GM23338 (cell line): ENCODE results near the gene ZBTB1. TPM values are rescaled to one million over a fixed set of nuclear protein-coding genes. Genes with fewer than 3 reads are reported as not detected.

ENCODE experiments used
- ATAC-seq: fragments of 200-7000 bp; cut with Tn5 transposase; 3 replicates; pipeline ENCODE4 v1.9.1; 2020
- DNase-seq: peaks from one replicate; pipeline ENCODE4 v3.0.0-alpha.2; 2015; ENCODE audit warnings: low spot score
- H2AFZ ChIP-seq: fragments of 200-600 bp; sonication (generic); 2 replicates; pipeline ENCODE4 v1.8.0; 2016; ENCODE audit warnings: antibody characterized with exemption, mild to moderate bottlenecking, moderate library complexity
- H3F3A ChIP-seq: fragments of 200-600 bp; sonication (generic); replicated peaks from 2 replicates; pipeline ENCODE4 v1.8.0; 2017; ENCODE audit warnings: antibody characterized with exemption, mixed run types, low read depth
- H3K27ac ChIP-seq: fragments of 200-600 bp; sonication (generic); 2 replicates; pipeline ENCODE4 v1.6.1; 2016; ENCODE audit warnings: low read depth
- H3K27me3 ChIP-seq: fragments of 200-600 bp; sonication (generic); 2 replicates; pipeline ENCODE4 v1.8.0; 2016; ENCODE audit warnings: mild to moderate bottlenecking, mixed run types, moderate library complexity; ENCODE audit not compliant: insufficient read depth
- H3K36me3 ChIP-seq: fragments of 200-600 bp; sonication (generic); 2 replicates; pipeline ENCODE4 v1.8.0; 2016; ENCODE audit warnings: mild to moderate bottlenecking; ENCODE audit not compliant: insufficient read depth
- H3K4me1 ChIP-seq: fragments of 200-600 bp; sonication (generic); 2 replicates; pipeline ENCODE4 v1.8.0; 2016; ENCODE audit warnings: mild to moderate bottlenecking, moderate library complexity; ENCODE audit not compliant: insufficient read depth
- H3K4me2 ChIP-seq: fragments of 200-600 bp; sonication (generic); 2 replicates; pipeline ENCODE4 v1.7.1; 2017; ENCODE audit warnings: mixed run types
- H3K4me3 ChIP-seq: fragments of 200-600 bp; sonication (generic); 2 replicates; pipeline ENCODE4 v1.6.1; 2016; ENCODE audit warnings: mixed run types
- H3K79me2 ChIP-seq: fragments of 200-600 bp; sonication (generic); replicated peaks from 2 replicates; pipeline ENCODE4 v1.8.0; 2017; ENCODE audit warnings: mild to moderate bottlenecking; ENCODE audit not compliant: insufficient read depth
- H3K9me2 ChIP-seq: fragments of 200-600 bp; sonication (generic); 2 replicates; pipeline ENCODE4 v1.8.0; 2017; ENCODE audit not compliant: insufficient read depth
- H4K20me1 ChIP-seq: fragments of 200-600 bp; sonication (generic); replicated peaks from 2 replicates; pipeline ENCODE4 v1.8.0; 2017; ENCODE audit warnings: mild to moderate bottlenecking; ENCODE audit not compliant: insufficient read depth
- H3K27ac Mint-ChIP-seq: 2 replicates; pipeline ENCODE4 v1.8.0; 2020; ENCODE audit warnings: inconsistent platforms, mild to moderate bottlenecking, moderate library complexity, mixed read lengths
- H3K27me3 Mint-ChIP-seq: 3 replicates; pipeline ENCODE4 v1.8.0; 2022; ENCODE audit warnings: low read depth, mild to moderate bottlenecking, moderate library complexity, mixed read lengths, inconsistent platforms; ENCODE audit not compliant: insufficient read depth, poor library complexity
- H3K36me3 Mint-ChIP-seq: 3 replicates; pipeline ENCODE4 v1.8.0; 2021; ENCODE audit warnings: low read depth, mild to moderate bottlenecking, inconsistent platforms, moderate library complexity, mixed read lengths
- H3K4me1 Mint-ChIP-seq: 3 replicates; pipeline ENCODE4 v1.8.0; 2020; ENCODE audit warnings: mild to moderate bottlenecking, inconsistent platforms, mixed read lengths
- H3K4me3 Mint-ChIP-seq: 3 replicates; pipeline ENCODE4 v1.8.0; 2021; ENCODE audit warnings: moderate library complexity, mild to moderate bottlenecking, inconsistent platforms, mixed read lengths
- H3K9me3 Mint-ChIP-seq: 3 replicates; pipeline ENCODE4 v1.8.0; 2020; ENCODE audit warnings: moderate library complexity, mild to moderate bottlenecking, inconsistent platforms, mixed read lengths
- CTCF ChIP-seq, 2 experiments: fragments of 200-600 bp in 1 of 2; sonication (generic) in 1 of 2; conservative IDR thresholded peaks; 2 replicates each; pipeline versions ENCODE4 v1.5.1 to v1.6.1; 2016 to 2017; ENCODE audit warnings: antibody characterized with exemption in 2 of 2, low read depth in 2 of 2, mild to moderate bottlenecking in 2 of 2, moderate library complexity in 1 of 2
- ETS1 ChIP-seq: IDR thresholded peaks from 2 replicates; pipeline ENCODE4 v1.6.1; 2016; ENCODE audit warnings: antibody characterized with exemption
- EZH2 ChIP-seq: fragments of 200-600 bp; sonication (generic); IDR thresholded peaks from one replicate; pipeline ENCODE4 v1.8.0; 2017; ENCODE audit warnings: antibody characterized with exemption, mild to moderate bottlenecking, low read depth; ENCODE audit not compliant: unreplicated experiment
- JUNB ChIP-seq: IDR thresholded peaks from one replicate; pipeline ENCODE4 v1.6.1; 2016; ENCODE audit warnings: antibody characterized with exemption; ENCODE audit not compliant: unreplicated experiment
- NANOG ChIP-seq: IDR thresholded peaks from 2 replicates; pipeline ENCODE4 v1.6.1; 2016; ENCODE audit warnings: antibody characterized with exemption, borderline replicate concordance
- POLR2AphosphoS5 ChIP-seq: IDR thresholded peaks from 2 replicates; pipeline ENCODE4 v1.6.1; 2016; ENCODE audit warnings: antibody characterized with exemption, low read depth
- REST ChIP-seq: IDR thresholded peaks from one replicate; pipeline ENCODE4 v1.6.1; 2018; ENCODE audit warnings: antibody characterized with exemption; ENCODE audit not compliant: unreplicated experiment
- STAT1 ChIP-seq: IDR thresholded peaks from one replicate; pipeline ENCODE4 v1.6.1; 2016; ENCODE audit warnings: antibody characterized with exemption; ENCODE audit not compliant: unreplicated experiment
- ZNF114 ChIP-seq: fragments of 250-450 bp; sonication (Bioruptor Pico); IDR thresholded peaks from 2 replicates; pipeline ENCODE4 v1.5.0; 2020; ENCODE audit warnings: mild to moderate bottlenecking, moderate library complexity
- ZNF331 ChIP-seq: fragments of 250-450 bp; sonication (Bioruptor Pico); IDR thresholded peaks from 2 replicates; pipeline ENCODE4 v1.5.0; 2020; ENCODE audit warnings: low read depth, mild to moderate bottlenecking, moderate library complexity
- polyA plus RNA-seq: library from polyadenylated mRNA; unstranded; fragments of >200 nt; fragmentation: Nextera tagmentation; extraction: Ambion mirVana; gene quantifications from 2 replicates; pipeline ENCODE4 v1.2.1, GENCODE V29; 2016
- total RNA-seq: library from RNA; depleted of rRNA; stranded (reverse); fragments of >200 nt; shearing (Covaris generic); gene quantifications from 2 replicates; pipeline ENCODE4 v1.2.3, GENCODE V29; 2014

The ZBTB1 gene
- total and polyA plus RNA-seq, 2 experiments from 2014 or later, result 11.2 to 33.0 TPM

- H3K27me3 Mint-ChIP-seq, result peaks cover 8% of the 10 kb centered on the region
- Histone ChIP-seq H3K4me1 (peaks cover under 1% of the 10 kb centered on the region), H3F3A (no peaks in the 10 kb centered on the region), H3K27ac (no peak overlapping the region), H3K4me2 (no peak overlapping the region), H4K20me1 (no peaks in the 10 kb centered on the region), H3K27me3 (peaks cover 11% of the 10 kb centered on the region), H3K79me2 (no peaks in the 10 kb centered on the region), H2AFZ (no peak overlapping the region), H3K36me3 (no peaks in the 10 kb centered on the region), H3K9me2 (no peaks in the 10 kb centered on the region), H3K4me3 (no peak overlapping the region)
- no peaks in the 10 kb centered on the region for H3K36me3 Mint-ChIP-seq
- peaks cover 9% of the 10 kb centered on the region for H3K4me1 Mint-ChIP-seq
- no peaks in the 10 kb centered on the region for H3K9me3 Mint-ChIP-seq
- TF ChIP-seq CTCF (conservative IDR thresholded peaks at IDR 0.05; ENCODE audit: low read depth in 2 of 2) (no peak), ETS1 (no peak), ZNF331 (no peak), POLR2AphosphoS5 (no peak), STAT1 (no peak), JUNB (no peak), REST (no peak)
- DNase-seq (no peak), ATAC-seq (no peak)
- H3K27ac Mint-ChIP-seq, result no peak overlapping the region
- no peak overlapping the region; the same call in 2 of the 3 replicates for H3K4me3 Mint-ChIP-seq
Observed at GRCh38 chr14:64554556-64554955, 50.0 kb downstream of the ZBTB1 start.

- H3K9me2 ChIP-seq, result no peaks in the 10 kb centered on the region
- 0 out of 2 replicates have a peak, but pooled peaks cover 4% of the 10 kb centered on the region for H3K36me3 ChIP-seq
- Mint-ChIP-seq H3K36me3 (no peaks in the 10 kb centered on the region), H3K27ac (no peak overlapping the region), H3K4me1 (peaks cover 10% of the 10 kb centered on the region), H3K27me3 (peaks cover 6% of the 10 kb centered on the region), H3K4me3 (no peak overlapping the region), H3K9me3 (no peaks in the 10 kb centered on the region)
- H3K27ac ChIP-seq, result no peak overlapping the region
- H2AFZ ChIP-seq, result no peak overlapping the region
- no peaks in the 10 kb centered on the region for H3F3A ChIP-seq
- H3K79me2 ChIP-seq, result no peaks in the 10 kb centered on the region
- no peak overlapping the region for H3K4me3 ChIP-seq
- H3K4me2 ChIP-seq, result no peak overlapping the region
- ATAC-seq (peak; percentile 37), DNase-seq (no peak)
- H3K27me3 ChIP-seq, result no peaks in the 10 kb centered on the region
- H3K4me1 ChIP-seq, result peaks cover 5% of the 10 kb centered on the region; the same call in 1 of the 2 replicates
- no peaks in the 10 kb centered on the region for H4K20me1 ChIP-seq
- TF ChIP-seq STAT1 (no peak), EZH2 (no peak), ETS1 (no peak), JUNB (no peak), NANOG (no peak), CTCF (conservative IDR thresholded peaks at IDR 0.05; ENCODE audit: low read depth in 2 of 2) (no peak), ZNF114 (CRISPR knock-in tag) (no peak), REST (no peak)
Observed at GRCh38 chr14:64556526-64556925, 52.0 kb downstream of the ZBTB1 start.
